Adipose tissue (tissue), 3 donors: Measurements from ENCODE around the gene RPAP3. TPM values are rescaled to one million over a fixed set of nuclear protein-coding genes. Genes with fewer than 3 reads are reported as not detected.
A peak's percentile ranks its signal among the peaks of the same experiment; 100 is the strongest.

Experiments used
- H3K27ac ChIP-seq: one replicate; pipeline ENCODE4 v1.5.1; 2013; ENCODE audit warnings: low read depth, low read length
- WGBS, 3 donors: extraction: QIAGEN DNeasy Blood & Tissue Kit; methylation state at CpG; one replicate each; pipeline ENCODE4 v1.1.7; 2013; 5-methylcytosine and 5-hydroxymethylcytosine counted together
- polyA plus RNA-seq, 3 donors: library from polyadenylated mRNA; stranded (reverse); fragments of 200-250 nt; gene quantifications; one replicate each; pipeline ENCODE4 v1.2.3, GENCODE V29; 2013
- donor health status: healthy with polysubstance abuse.
- donor health status: Bipolar disorder and iron deficiency.
- donor health status: healthy.

RPAP3 gene
- polyA plus RNA-seq, 3 donors = 5.9 to 9.2 (median 7.5) TPM

GRCh38 chr12:47729233-47729632 is 23.4 kb upstream of the RPAP3 start:
- WGBS, 3 donors = 61 to 74% (median 72%) methylated on average over 3 of the region's 3 CpGs
- H3K27ac ChIP-seq = no peak overlapping the region

- H3K27ac ChIP-seq = no peak overlapping the region
- WGBS, 3 donors = 44 to 64% (median 48%) methylated on average over 5 of the region's 5 CpGs
These were observed 20.1 kb upstream of the RPAP3 start for GRCh38 chr12:47725893-47726292.

- WGBS, 3 donors = 90 to 95% (median 95%) methylated on average over 8 of the region's 8 CpGs
These were observed 19.4 kb upstream of the RPAP3 start, which contains the start of gene ENDOU for GRCh38 chr12:47725091-47725772. TSS of gene ENDOU (minus strand) at chr12:47725490. CDS start at chr12:47725413, 77 bp downstream.

GRCh38 chr12:47722941-47723631 is 17.3 kb upstream of the RPAP3 start:
- H3K27ac ChIP-seq = no peak overlapping the region
- 78 to 91% (median 87%) methylated on average over 5 of the region's 5 CpGs for WGBS, 3 donors

More at GRCh38 chr12:47725091-47725772, 19.4 kb upstream of the RPAP3 start, which contains the start of gene ENDOU:
- H3K27ac ChIP-seq = no peak within 1 kb of the TSS

- no peak overlapping the region for H3K27ac ChIP-seq
- 72 to 91% (median 82%) methylated on average over 7 of the region's 7 CpGs for WGBS, 3 donors
These were observed 16.5 kb upstream of the RPAP3 start for GRCh38 chr12:47722136-47722834.

GRCh38 chr12:47721431-47721973 is 15.7 kb upstream of the RPAP3 start:
- 61 to 86% (median 74%) methylated on average over 9 of the region's 9 CpGs for WGBS, 3 donors

GRCh38 chr12:47718531-47718930 is 12.7 kb upstream of the RPAP3 start:
- no peak overlapping the region for H3K27ac ChIP-seq
- 42 to 89% (median 47%) methylated on average over 1 of the region's 1 CpG for WGBS, 3 donors

More at GRCh38 chr12:47721431-47721973, 15.7 kb upstream of the RPAP3 start:
- H3K27ac ChIP-seq = no peak overlapping the region

GRCh38 chr12:47717443-47718193 is 11.8 kb upstream of the RPAP3 start:
- WGBS, 3 donors = 11 to 15% (median 15%) methylated on average over 13 of the region's 13 CpGs
- peak overlapping the region; percentile 58 for H3K27ac ChIP-seq

- no peak overlapping the region for H3K27ac ChIP-seq
- 75 to 82% (median 76%) methylated on average over 6 of the region's 6 CpGs for WGBS, 3 donors
These were observed 11.2 kb upstream of the RPAP3 start for GRCh38 chr12:47717046-47717442.

GRCh38 chr12:47715877-47716548 is 10.2 kb upstream of the RPAP3 start:
- no peak overlapping the region for H3K27ac ChIP-seq
- WGBS, 3 donors = 73 to 75% (median 74%) methylated on average over 13 of the region's 13 CpGs

GRCh38 chr12:47715393-47715876 is 9.6 kb upstream of the RPAP3 start:
- H3K27ac ChIP-seq = no peak overlapping the region

GRCh38 chr12:47714826-47715386 is 9.1 kb upstream of the RPAP3 start:
- no peak overlapping the region for H3K27ac ChIP-seq
- 40 to 45% (median 41%) methylated on average over 5 of the region's 5 CpGs for WGBS, 3 donors

More at GRCh38 chr12:47715393-47715876, 9.6 kb upstream of the RPAP3 start:
- 13 to 17% (median 17%) methylated on average over 10 of the region's 10 CpGs for WGBS, 3 donors

GRCh38 chr12:47712171-47712570 is 6.3 kb upstream of the RPAP3 start:
- no peak overlapping the region for H3K27ac ChIP-seq
- WGBS, 3 donors = 87 to 93% (median 92%) methylated on average over 6 of the region's 6 CpGs

- WGBS, 3 donors = 83 to 94% (median 86%) methylated on average over 5 of the region's 5 CpGs
- no peak overlapping the region for H3K27ac ChIP-seq
These were observed 5.6 kb upstream of the RPAP3 start for GRCh38 chr12:47711448-47711847.

GRCh38 chr12:47710278-47710677 is 4.4 kb upstream of the RPAP3 start:
- H3K27ac ChIP-seq = no peak overlapping the region

- H3K27ac ChIP-seq = no peak overlapping the region
- WGBS, 3 donors = 64 to 92% (median 67%) methylated on average over 2 of the region's 2 CpGs
These were observed 3.8 kb upstream of the RPAP3 start for GRCh38 chr12:47709671-47710070.

- no peak overlapping the region for H3K27ac ChIP-seq
- 84 to 90% (median 87%) methylated on average over 4 of the region's 4 CpGs for WGBS, 3 donors
These were observed 3.4 kb upstream of the RPAP3 start for GRCh38 chr12:47709237-47709636.
